Measurements from ENCODE around the gene TTC21A. TPM values are rescaled to one million over a fixed set of nuclear protein-coding genes. Genes with fewer than 3 reads are reported as not detected.
"Not testable (repeated sequence)": the region's sequence is repeated elsewhere in the genome, so short reads cannot be mapped to it uniquely, and the experiment has no call there.

TTC21A gene
- 5.9 TPM for polyA plus RNA-seq (2013, experiment 1 of 4)
- polyA plus RNA-seq (2013, experiment 2 of 4) = 7.4 TPM
- 7.3 TPM for polyA plus RNA-seq (2013, experiment 3 of 4)
- 5.7 TPM for polyA plus RNA-seq (2013, experiment 4 of 4)

DNA sequence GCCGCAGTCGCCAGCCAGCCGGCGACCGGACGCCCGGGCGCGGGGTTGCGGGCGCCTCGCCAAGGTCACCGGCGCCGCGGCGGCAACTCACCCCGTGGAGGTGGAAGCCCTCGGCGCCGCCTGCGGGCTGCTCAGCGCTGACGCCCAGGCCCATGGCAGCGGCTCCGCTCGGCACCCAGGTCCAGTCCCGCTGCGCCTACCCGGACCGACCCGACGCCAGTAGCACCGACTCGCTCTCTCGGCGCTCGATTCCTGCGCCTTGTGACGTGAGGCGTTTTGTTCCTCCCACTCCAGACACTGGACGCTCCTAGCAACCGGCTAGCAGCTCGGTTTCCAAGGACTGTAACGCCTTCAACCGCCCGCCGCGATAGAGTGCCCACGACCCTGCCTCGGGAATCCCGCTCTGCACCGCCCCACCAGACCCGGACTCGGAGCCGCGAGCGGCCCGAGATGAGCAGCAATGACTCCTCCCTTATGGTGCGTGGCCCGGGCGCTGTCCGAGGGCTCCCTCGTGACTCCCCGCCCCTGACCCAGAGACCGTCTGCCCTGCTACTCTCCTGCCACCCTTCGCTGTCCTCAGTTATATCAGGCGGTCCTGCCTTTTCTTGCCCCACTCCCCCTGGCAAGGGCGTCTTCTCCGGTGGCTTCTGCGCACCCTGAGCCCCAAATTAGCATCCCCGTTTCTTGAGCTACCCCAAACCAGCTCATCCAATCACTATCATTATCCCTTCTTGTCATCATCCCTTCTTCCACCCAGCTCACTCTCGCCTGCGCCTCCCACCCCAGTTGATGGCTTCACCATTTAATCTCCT, at the start of gene TTC21A, which contains the start of gene GORASP1:
TTC21A (plus strand) TSS at position 293 of the 812 bp plus-strand sequence; CDS start at position 451, 158 bp downstream.
GORASP1 (minus strand) TSS at position 240 of the 812 bp plus-strand sequence; CDS start at position 154, 86 bp downstream.
- H3K36me3 ChIP-seq (ENCODE audit: control insufficient read depth, insufficient read depth, low read length) = no peaks in the 10 kb centered on the region
- peaks cover 8% of the 10 kb centered on the region for H3K4me1 ChIP-seq (ENCODE audit: control insufficient read depth, insufficient read depth, low read length)
- 0 to 1% methylated on average over 74 of the region's 74 CpGs for WGBS, 2 experiments
- H3K9me3 ChIP-seq (ENCODE audit: control insufficient read depth, low read length) = no peaks in the 10 kb centered on the region
- H3K27ac ChIP-seq (ENCODE audit: insufficient read depth, low read depth, low read length, poor library complexity, severe bottlenecking) = no peak within 1 kb of the TSS
- H3K27me3 ChIP-seq (ENCODE audit: control insufficient read depth, insufficient read depth, low read length, poor library complexity, severe bottlenecking) = peaks cover 13% of the 10 kb centered on the region
- H3K4me3 ChIP-seq (ENCODE audit: insufficient read depth, low read depth, low read length) = peak within 1 kb of the TSS; percentile 94

GRCh38 chr3:39061228-39061627, 46.3 kb upstream of the TTC21A start:
- H3K27ac ChIP-seq (ENCODE audit: insufficient read depth, low read depth, low read length, poor library complexity, severe bottlenecking); H3K4me3 ChIP-seq (ENCODE audit: insufficient read depth, low read depth, low read length); H3K9me3 ChIP-seq (ENCODE audit: control insufficient read depth, low read length); H3K4me1 ChIP-seq (ENCODE audit: control insufficient read depth, insufficient read depth, low read length); H3K36me3 ChIP-seq (ENCODE audit: control insufficient read depth, insufficient read depth, low read length); H3K27me3 ChIP-seq (ENCODE audit: control insufficient read depth, insufficient read depth, low read length, poor library complexity, severe bottlenecking): not testable (repeated sequence)
- 92 to 100% methylated on average over 1 of the region's 2 CpGs for WGBS, 2 experiments

DNA sequence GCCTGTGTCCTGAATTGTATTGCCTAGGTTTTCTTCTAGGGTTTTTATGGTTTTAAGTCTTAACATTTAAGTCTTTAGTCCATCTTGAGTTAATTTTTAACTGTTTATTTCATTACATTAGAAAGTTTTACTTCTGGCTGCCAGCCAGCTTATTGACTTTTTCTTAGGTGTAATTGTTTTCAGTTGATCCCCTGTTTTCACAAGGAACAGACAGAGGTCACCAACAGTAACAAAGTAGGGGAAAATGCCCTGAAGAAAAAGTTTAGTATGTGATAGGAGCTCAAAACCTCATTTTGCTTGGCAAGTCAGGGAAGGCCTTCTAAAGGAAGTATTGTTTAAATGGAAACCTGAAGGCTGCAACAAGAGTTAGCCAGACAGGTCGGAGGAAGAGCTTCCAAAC, 45.3 kb upstream of the TTC21A start:
- WGBS, 2 experiments = 87 to 88% methylated on average over 1 of the region's 1 CpG
- Histone ChIP-seq H3K4me3 (ENCODE audit: insufficient read depth, low read depth, low read length) (no peak overlapping the region), H3K9me3 (ENCODE audit: control insufficient read depth, low read length) (no peaks in the 10 kb centered on the region), H3K36me3 (ENCODE audit: control insufficient read depth, insufficient read depth, low read length) (peaks cover 8% of the 10 kb centered on the region), H3K27ac (ENCODE audit: insufficient read depth, low read depth, low read length, poor library complexity, severe bottlenecking) (no peak overlapping the region), H3K4me1 (ENCODE audit: control insufficient read depth, insufficient read depth, low read length) (no peaks in the 10 kb centered on the region), H3K27me3 (ENCODE audit: control insufficient read depth, insufficient read depth, low read length, poor library complexity, severe bottlenecking) (no peaks in the 10 kb centered on the region)

GRCh38 chr3:39063143-39063542, 44.3 kb upstream of the TTC21A start:
- Histone ChIP-seq H3K27me3 (ENCODE audit: control insufficient read depth, insufficient read depth, low read length, poor library complexity, severe bottlenecking) (no peaks in the 10 kb centered on the region), H3K36me3 (ENCODE audit: control insufficient read depth, insufficient read depth, low read length) (peaks cover 8% of the 10 kb centered on the region), H3K27ac (ENCODE audit: insufficient read depth, low read depth, low read length, poor library complexity, severe bottlenecking) (no peak overlapping the region), H3K4me3 (ENCODE audit: insufficient read depth, low read depth, low read length) (no peak overlapping the region), H3K9me3 (ENCODE audit: control insufficient read depth, low read length) (no peaks in the 10 kb centered on the region), H3K4me1 (ENCODE audit: control insufficient read depth, insufficient read depth, low read length) (no peaks in the 10 kb centered on the region)
- 93 to 97% methylated on average over 3 of the region's 3 CpGs for WGBS, 2 experiments

DNA sequence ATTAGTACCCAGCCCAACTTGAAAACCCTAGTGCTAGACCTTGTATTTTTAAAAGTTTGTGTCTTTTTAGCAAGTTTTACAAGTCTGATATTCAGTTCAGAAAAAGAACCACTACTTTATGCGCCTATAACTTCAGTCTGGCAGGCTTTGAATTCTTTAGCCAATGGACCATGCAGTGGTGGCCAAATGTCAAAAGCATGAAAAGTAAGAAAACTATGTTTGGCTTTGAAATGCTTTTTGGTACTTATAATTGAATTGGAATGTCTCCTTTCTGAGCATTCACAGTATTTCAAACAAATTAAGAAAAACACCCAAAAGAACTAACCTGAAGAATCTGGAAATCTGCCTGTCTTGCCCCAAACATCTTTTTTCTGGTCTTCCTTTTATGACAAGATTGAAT, 42.8 kb upstream of the TTC21A start:
- H3K9me3 ChIP-seq (ENCODE audit: control insufficient read depth, low read length) = no peaks in the 10 kb centered on the region
- 100% methylated on average over 1 of the region's 1 CpG for WGBS, 2 experiments
- no peak overlapping the region for H3K4me3 ChIP-seq (ENCODE audit: insufficient read depth, low read depth, low read length)
- no peaks in the 10 kb centered on the region for H3K27me3 ChIP-seq (ENCODE audit: control insufficient read depth, insufficient read depth, low read length, poor library complexity, severe bottlenecking)
- no peaks in the 10 kb centered on the region for H3K4me1 ChIP-seq (ENCODE audit: control insufficient read depth, insufficient read depth, low read length)
- H3K36me3 ChIP-seq (ENCODE audit: control insufficient read depth, insufficient read depth, low read length) = peaks cover 8% of the 10 kb centered on the region
- H3K27ac ChIP-seq (ENCODE audit: insufficient read depth, low read depth, low read length, poor library complexity, severe bottlenecking) = no peak overlapping the region

GRCh38 chr3:39065197-39065596, 42.3 kb upstream of the TTC21A start:
- Histone ChIP-seq H3K4me3 (ENCODE audit: insufficient read depth, low read depth, low read length) (no peak overlapping the region), H3K27ac (ENCODE audit: insufficient read depth, low read depth, low read length, poor library complexity, severe bottlenecking) (no peak overlapping the region), H3K4me1 (ENCODE audit: control insufficient read depth, insufficient read depth, low read length) (no peaks in the 10 kb centered on the region), H3K27me3 (ENCODE audit: control insufficient read depth, insufficient read depth, low read length, poor library complexity, severe bottlenecking) (no peaks in the 10 kb centered on the region), H3K9me3 (ENCODE audit: control insufficient read depth, low read length) (no peaks in the 10 kb centered on the region), H3K36me3 (ENCODE audit: control insufficient read depth, insufficient read depth, low read length) (peaks cover 8% of the 10 kb centered on the region)
- WGBS, 2 experiments = 46 to 53% methylated on average over 1 of the region's 1 CpG

DNA sequence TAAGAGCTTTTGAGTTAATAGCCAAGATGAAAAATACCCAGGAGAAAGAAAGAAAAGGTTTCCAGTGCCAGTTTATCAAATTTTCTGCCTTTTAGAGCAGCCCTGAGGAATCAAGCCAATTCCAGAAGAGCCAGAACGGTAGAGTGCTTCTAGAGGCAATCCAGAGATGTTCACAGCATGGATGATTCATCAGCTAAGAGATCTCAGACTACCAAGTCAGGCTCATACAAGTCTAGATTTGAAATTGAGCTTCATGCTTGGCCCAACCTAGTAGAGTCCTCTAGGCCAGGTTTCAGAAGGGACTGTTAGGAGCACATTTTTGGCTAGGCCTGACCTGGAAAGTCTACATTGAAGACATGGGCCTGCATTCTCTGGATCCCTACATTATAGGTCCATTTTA, 40.2 kb upstream of the TTC21A start:
- H3K27me3 ChIP-seq (ENCODE audit: control insufficient read depth, insufficient read depth, low read length, poor library complexity, severe bottlenecking) = no peaks in the 10 kb centered on the region
- no peak overlapping the region for H3K27ac ChIP-seq (ENCODE audit: insufficient read depth, low read depth, low read length, poor library complexity, severe bottlenecking)
- 88 to 92% methylated on average over 1 of the region's 1 CpG for WGBS, 2 experiments
- no peaks in the 10 kb centered on the region for H3K9me3 ChIP-seq (ENCODE audit: control insufficient read depth, low read length)
- peaks cover 12% of the 10 kb centered on the region for H3K36me3 ChIP-seq (ENCODE audit: control insufficient read depth, insufficient read depth, low read length)
- no peak overlapping the region for H3K4me3 ChIP-seq (ENCODE audit: insufficient read depth, low read depth, low read length)
- H3K4me1 ChIP-seq (ENCODE audit: control insufficient read depth, insufficient read depth, low read length) = no peaks in the 10 kb centered on the region

DNA sequence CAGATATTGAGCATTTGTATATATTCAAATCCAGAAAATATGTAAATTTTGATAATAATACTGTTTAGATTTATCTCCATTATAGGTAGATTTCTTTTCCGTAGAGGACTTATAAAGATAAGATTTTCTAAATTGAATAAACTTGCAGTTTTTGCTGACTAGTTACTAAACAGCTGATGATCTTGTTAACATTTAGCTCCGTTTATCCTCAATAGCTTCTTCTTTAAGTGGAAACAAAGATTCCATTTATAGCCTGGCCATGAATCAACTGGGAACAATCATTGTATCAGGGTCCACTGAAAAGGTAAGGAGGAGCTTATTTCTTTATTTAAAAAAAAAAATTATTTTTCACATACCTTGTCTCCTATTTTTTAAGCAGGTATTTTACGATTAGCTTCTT, 38.9 kb upstream of the TTC21A start:
- Histone ChIP-seq H3K4me3 (ENCODE audit: insufficient read depth, low read depth, low read length) (no peak overlapping the region), H3K9me3 (ENCODE audit: control insufficient read depth, low read length) (no peaks in the 10 kb centered on the region), H3K27me3 (ENCODE audit: control insufficient read depth, insufficient read depth, low read length, poor library complexity, severe bottlenecking) (no peaks in the 10 kb centered on the region), H3K27ac (ENCODE audit: insufficient read depth, low read depth, low read length, poor library complexity, severe bottlenecking) (no peak overlapping the region), H3K4me1 (ENCODE audit: control insufficient read depth, insufficient read depth, low read length) (no peaks in the 10 kb centered on the region), H3K36me3 (ENCODE audit: control insufficient read depth, insufficient read depth, low read length) (peaks cover 12% of the 10 kb centered on the region)
- WGBS, 2 experiments = 99 to 100% methylated on average over 2 to 3 of the region's 3 CpGs

- H3K36me3 ChIP-seq (ENCODE audit: control insufficient read depth, insufficient read depth, low read length) = peaks cover 39% of the 10 kb centered on the region
- H3K9me3 ChIP-seq (ENCODE audit: control insufficient read depth, low read length) = no peaks in the 10 kb centered on the region
- H3K4me1 ChIP-seq (ENCODE audit: control insufficient read depth, insufficient read depth, low read length) = no peaks in the 10 kb centered on the region
- WGBS, 2 experiments = 94 to 95% methylated on average over 10 of the region's 10 CpGs
- H3K27me3 ChIP-seq (ENCODE audit: control insufficient read depth, insufficient read depth, low read length, poor library complexity, severe bottlenecking) = no peaks in the 10 kb centered on the region
- no peak overlapping the region for H3K4me3 ChIP-seq (ENCODE audit: insufficient read depth, low read depth, low read length)
- no peak overlapping the region for H3K27ac ChIP-seq (ENCODE audit: insufficient read depth, low read depth, low read length, poor library complexity, severe bottlenecking)
Measured at GRCh38 chr3:39075910-39076309, 31.6 kb upstream of the TTC21A start.

DNA sequence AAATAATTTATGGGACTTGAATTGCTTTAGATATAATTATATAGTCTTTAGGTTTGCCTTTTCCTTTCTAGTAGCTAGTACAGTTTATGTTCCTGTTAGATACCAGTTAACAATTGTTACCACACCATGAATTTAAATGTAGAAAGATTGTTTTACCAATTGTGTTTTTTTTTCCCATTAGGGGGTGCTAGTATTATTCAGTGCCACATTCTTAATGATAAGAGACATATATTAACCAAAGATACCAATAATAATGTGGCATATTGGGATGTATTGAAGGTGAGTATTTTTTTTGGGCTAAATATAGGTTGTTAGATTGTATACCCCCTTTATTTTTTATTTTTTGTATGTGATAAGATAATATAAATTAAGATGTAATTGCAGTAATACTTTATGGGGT, 27.9 kb upstream of the TTC21A start:
- Histone ChIP-seq H3K4me3 (ENCODE audit: insufficient read depth, low read depth, low read length) (no peak overlapping the region), H3K9me3 (ENCODE audit: control insufficient read depth, low read length) (no peaks in the 10 kb centered on the region), H3K27ac (ENCODE audit: insufficient read depth, low read depth, low read length, poor library complexity, severe bottlenecking) (no peak overlapping the region), H3K4me1 (ENCODE audit: control insufficient read depth, insufficient read depth, low read length) (no peaks in the 10 kb centered on the region), H3K27me3 (ENCODE audit: control insufficient read depth, insufficient read depth, low read length, poor library complexity, severe bottlenecking) (no peaks in the 10 kb centered on the region), H3K36me3 (ENCODE audit: control insufficient read depth, insufficient read depth, low read length) (peaks cover 39% of the 10 kb centered on the region)
